SK-N-SH (cell line): Measurements from ENCODE around the gene NBR1. TPM values are rescaled to one million over a fixed set of nuclear protein-coding genes. Genes with fewer than 3 reads are reported as not detected.
"Not testable (repeated sequence)": the region's sequence is repeated elsewhere in the genome, so short reads cannot be mapped to it uniquely, and the experiment has no call there.

Experiments used
- CTCF ChIA-PET: fragments of 300-600, 350-600 bp; formaldehyde crosslinking; extraction: SDS; loops from one replicate; lab custom pipeline; 2021; lab: Yijun Ruan, JAX
- POLR2A ChIA-PET: fragments of 350-600 bp; sonication (Branson Sonifier 250); formaldehyde crosslinking; extraction: SDS; loops from one replicate; lab custom pipeline; 2020; ENCODE audit warnings: antibody characterized with exemption, inconsistent platforms; lab: Yijun Ruan, JAX
- DNase-seq: peaks from one replicate; pipeline ENCODE4 v3.0.0; 2012
- H2AFZ ChIP-seq: fragments of 200-600 bp; sonication (generic); 2 replicates; pipeline ENCODE4 v1.8.1; 2016; ENCODE audit warnings: antibody characterized with exemption, mild to moderate bottlenecking, low read depth
- H3F3A ChIP-seq: fragments of 200-600 bp; sonication (generic); replicated peaks from 2 replicates; pipeline ENCODE3; 2016; ENCODE audit warnings: antibody characterized with exemption, mild to moderate bottlenecking; ENCODE audit not compliant: insufficient read depth
- H3K27ac ChIP-seq, 2 experiments: fragments of 200-500 bp in 1 of 2; fragments of 200-600 bp in 1 of 2; sonication (Bioruptor generic) in 1 of 2; sonication (generic), shearing (Covaris generic) in 1 of 2; 2 replicates each; pipeline versions ENCODE4 v1.5.1 to v1.6.1; 2014 to 2016; ENCODE audit warnings: low read depth in 2 of 2, inconsistent platforms in 1 of 2, low read length in 1 of 2, mild to moderate bottlenecking in 1 of 2, mixed read lengths in 1 of 2
- H3K27me3 ChIP-seq: fragments of 200-600 bp; sonication (generic), shearing (Covaris generic); 2 replicates; pipeline ENCODE4 v1.6.1; 2016; ENCODE audit warnings: mixed run types; ENCODE audit not compliant: insufficient read depth
- H3K36me3 ChIP-seq, 2 experiments: fragments of 200-500 bp in 1 of 2; fragments of 200-600 bp in 1 of 2; sonication (Bioruptor generic) in 1 of 2; sonication (generic) in 1 of 2; replicated peaks in 1 of 2; 2 replicates each; pipeline versions ENCODE3 to v1.5.1; 2014 to 2016; ENCODE audit warnings: low read length in 1 of 2, mild to moderate bottlenecking in 1 of 2; ENCODE audit not compliant: insufficient read depth in 2 of 2, control insufficient read depth in 1 of 2
- H3K4me1 ChIP-seq, 2 experiments: fragments of 200-500 bp in 1 of 2; fragments of 200-600 bp in 1 of 2; sonication (Bioruptor generic) in 1 of 2; sonication (generic), shearing (Covaris generic) in 1 of 2; 2 replicates each; pipeline versions ENCODE4 v1.5.1 to v1.6.1; 2014 to 2016; ENCODE audit warnings: low read depth in 1 of 2, low read length in 1 of 2, mixed run types in 1 of 2; ENCODE audit not compliant: insufficient read depth in 2 of 2, control insufficient read depth in 1 of 2
- H3K4me2 ChIP-seq: fragments of 200-600 bp; sonication (generic), shearing (Covaris generic); 2 replicates; pipeline ENCODE4 v1.6.1; 2017; ENCODE audit warnings: mixed run types
- H3K4me3 ChIP-seq, 2 experiments: fragments of 200-500 bp in 1 of 2; fragments of 200-600 bp in 1 of 2; sonication (Bioruptor generic) in 1 of 2; sonication (generic), shearing (Covaris generic) in 1 of 2; 2 replicates each; pipeline versions ENCODE4 v1.5.1 to v1.8.1; 2014 to 2016; ENCODE audit warnings: low read depth in 2 of 2, inconsistent platforms in 1 of 2, low read length in 1 of 2, mild to moderate bottlenecking in 1 of 2, mixed read lengths in 1 of 2, moderate library complexity in 1 of 2
- H3K79me2 ChIP-seq: fragments of 200-600 bp; sonication (generic); 2 replicates; pipeline ENCODE4 v1.8.1; 2017; ENCODE audit warnings: mild to moderate bottlenecking; ENCODE audit not compliant: insufficient read depth
- H3K9ac ChIP-seq: fragments of 200-600 bp; sonication (generic); 2 replicates; pipeline ENCODE4 v1.6.1; 2017; ENCODE audit warnings: mixed run types
- H3K9me2 ChIP-seq: fragments of 200-600 bp; sonication (generic); 2 replicates; pipeline ENCODE4 v1.6.1; 2017; ENCODE audit warnings: mixed run types
- H3K9me3 ChIP-seq: fragments of 200-600 bp; sonication (generic); 2 replicates; pipeline ENCODE4 v1.6.1; 2017; ENCODE audit warnings: mixed run types, mild to moderate bottlenecking, moderate library complexity
- H4K20me1 ChIP-seq: fragments of 200-600 bp; sonication (generic); 2 replicates; pipeline ENCODE4 v1.6.1; 2017; ENCODE audit warnings: mild to moderate bottlenecking, mixed run types; ENCODE audit not compliant: insufficient read depth
- CHD2 ChIP-seq: fragments of 150-350 bp; IDR thresholded peaks from 2 replicates; pipeline ENCODE4 v1.6.1; 2018; ENCODE audit warnings: low read length; ENCODE audit not compliant: partially characterized antibody
- CTCF ChIP-seq: fragments of 200-600 bp; sonication (generic); IDR thresholded peaks from 2 replicates; pipeline ENCODE4 v1.6.1; 2017; ENCODE audit warnings: antibody characterized with exemption, mild to moderate bottlenecking, moderate library complexity
- FOXJ3 ChIP-seq: sonication (generic); formaldehyde crosslinking; IDR thresholded peaks from 2 replicates; pipeline ENCODE4 v1.5.1; 2020; ENCODE audit warnings: mild to moderate bottlenecking, missing genetic modification reagents
- GABPA ChIP-seq: IDR thresholded peaks from 2 replicates; pipeline ENCODE4 v1.4.0; 2012; ENCODE audit warnings: low read depth, mild to moderate bottlenecking
- GATA2 ChIP-seq: sonication (generic); formaldehyde crosslinking; IDR thresholded peaks from 2 replicates; pipeline ENCODE4 v1.5.0; 2020; ENCODE audit warnings: mild to moderate bottlenecking, missing genetic modification reagents
- IRF3 ChIP-seq: fragments of 150-350 bp; IDR thresholded peaks from 2 replicates; pipeline ENCODE4 v1.6.1; 2016; ENCODE audit warnings: mild to moderate bottlenecking, low read depth, low read length
- MEF2A ChIP-seq: IDR thresholded peaks from 2 replicates; pipeline ENCODE4 v1.4.0; 2012; ENCODE audit warnings: low read depth, borderline replicate concordance
- MXI1 ChIP-seq: IDR thresholded peaks from 2 replicates; pipeline ENCODE4 v1.6.1; 2012; ENCODE audit warnings: mild to moderate bottlenecking, low read depth, low read length, improper control_type of control experiment
- NRF1 ChIP-seq: IDR thresholded peaks from 2 replicates; pipeline ENCODE4 v1.6.1; 2012; ENCODE audit warnings: low read depth, mild to moderate bottlenecking, low read length
- PBX3 ChIP-seq: IDR thresholded peaks from 2 replicates; pipeline ENCODE4; 2012
- RAD21 ChIP-seq: IDR thresholded peaks from 2 replicates; pipeline ENCODE4 v1.6.1; 2012; ENCODE audit warnings: mild to moderate bottlenecking, low read length
- RXRA ChIP-seq: IDR thresholded peaks from 2 replicates; pipeline ENCODE4 v1.4.0; 2012; ENCODE audit warnings: low read depth, mild to moderate bottlenecking, borderline replicate concordance
- SMC3 ChIP-seq: IDR thresholded peaks from 2 replicates; pipeline ENCODE4 v1.6.1; 2012; ENCODE audit warnings: low read depth, low read length, improper control_type of control experiment
- TCF12 ChIP-seq: IDR thresholded peaks from 2 replicates; pipeline ENCODE4 v1.4.0; 2012
- USF1 ChIP-seq: IDR thresholded peaks from 2 replicates; pipeline ENCODE4 v1.4.0; 2012; ENCODE audit warnings: low read depth, borderline replicate concordance
- ZBTB33 ChIP-seq: IDR thresholded peaks from 2 replicates; pipeline ENCODE4 v1.4.0; 2012; ENCODE audit warnings: low read depth, borderline replicate concordance
- WGBS: methylation state at CpG from one replicate; pipeline ENCODE4 v1.1.6; 2017; ENCODE audit warnings: low lambda C conversion rate; 5-methylcytosine and 5-hydroxymethylcytosine counted together
- polyA plus RNA-seq, 3 experiments: library from polyadenylated mRNA; depleted of rRNA; stranded (reverse); fragments of >200 nt; gene quantifications; 2 replicates each; pipeline ENCODE4 v1.2.3, GENCODE V29; 2012

NBR1 gene
- polyA plus RNA-seq, 1 of the 3 experiments (the other 2 are of a cell fraction): 41.4 TPM

- no peaks in the 10 kb centered on the region for H4K20me1 ChIP-seq
- H3K36me3 ChIP-seq: peaks cover 0 to 13% of the 10 kb centered on the region in 2 experiments
- H3K9ac ChIP-seq: no peak overlapping the region
- H3F3A ChIP-seq: no peaks in the 10 kb centered on the region
- H3K27ac ChIP-seq: no peak overlapping the region
- ChIA-PET POLR2A (no interaction called here), CTCF (interaction anchor here (1.2 kb wide), 1 partner anchor 17 kb away, joined by 3 read pairs; no protein-coding TSS in a partner anchor)
- no peak for DNase-seq
- TF ChIP-seq RAD21 (no peak), MEF2A (no peak), CHD2 (no peak), RXRA (no peak), USF1 (no peak), GABPA (no peak), NRF1 (no peak), GATA2 (CRISPR knock-in tag) (no peak), FOXJ3 (CRISPR knock-in tag) (no peak), SMC3 (no peak), PBX3 (no peak), ZBTB33 (no peak), MXI1 (no peak), CTCF (no peak), TCF12 (no peak), IRF3 (no peak)
- no peak overlapping the region for H3K4me2 ChIP-seq
- no peaks in the 10 kb centered on the region for H3K79me2 ChIP-seq
- WGBS: 95% methylated on average over 3 of the region's 3 CpGs
- H3K9me3 ChIP-seq: no peaks in the 10 kb centered on the region
- no peak overlapping the region for H3K4me3 ChIP-seq
- H2AFZ ChIP-seq: no peak overlapping the region
- H3K4me1 ChIP-seq: no peaks in the 10 kb centered on the region
- no peaks in the 10 kb centered on the region for H3K27me3 ChIP-seq
- no peaks in the 10 kb centered on the region for H3K9me2 ChIP-seq
These were observed 19.0 kb upstream of the NBR1 start for GRCh38 chr17:43151880-43152456.

GRCh38 chr17:43153197-43153835 lies 17.7 kb upstream of the NBR1 start:
- POLR2A ChIA-PET, CTCF ChIA-PET, H3K27ac ChIP-seq, H3K9me3 ChIP-seq, H3F3A ChIP-seq, H3K9ac ChIP-seq, H3K79me2 ChIP-seq, H3K9me2 ChIP-seq, H3K4me2 ChIP-seq, H4K20me1 ChIP-seq, DNase-seq, H2AFZ ChIP-seq, H3K4me1 ChIP-seq, H3K4me3 ChIP-seq, H3K27me3 ChIP-seq: not testable (repeated sequence)
- 85% methylated on average over 3 of the region's 3 CpGs for WGBS
- H3K36me3 ChIP-seq: peaks cover 0 to 16% of the 10 kb centered on the region in 2 experiments
